ENCODE data around the gene SCAI.
"Not testable (repeated sequence)": the region's sequence is repeated elsewhere in the genome, so short reads cannot be mapped to it uniquely, and the experiment has no call there.

SCAI gene

GRCh38 chr9:125106285-125106893 is 36.9 kb downstream of the SCAI start:
- in situ Hi-C loops (cut with MboI; ENCODE audit: low sequenced_read_pairs), result no loop called here

- in situ Hi-C loops (cut with MboI; ENCODE audit: low sequenced_read_pairs), result no loop called here
Observed at GRCh38 chr9:125103770-125104460, 39.4 kb downstream of the SCAI start.

- in situ Hi-C loops (cut with MboI; ENCODE audit: low sequenced_read_pairs), result no loop called here
Observed at GRCh38 chr9:125103021-125103420, 40.3 kb downstream of the SCAI start.

- in situ Hi-C loops (cut with MboI; ENCODE audit: low sequenced_read_pairs), result no loop called here
Observed at GRCh38 chr9:125100822-125101221, 42.5 kb downstream of the SCAI start.

- in situ Hi-C loops (cut with MboI; ENCODE audit: low sequenced_read_pairs), result no loop called here
Observed at GRCh38 chr9:125099816-125100215, 43.5 kb downstream of the SCAI start.

GRCh38 chr9:125095821-125096443 is 47.4 kb downstream of the SCAI start:
- in situ Hi-C loops (cut with MboI; ENCODE audit: low sequenced_read_pairs), result no loop called here

GRCh38 chr9:125091121-125091520 is 52.2 kb downstream of the SCAI start:
- in situ Hi-C loops (cut with MboI; ENCODE audit: low sequenced_read_pairs), result no loop called here

GRCh38 chr9:125089331-125089730 is 54.0 kb downstream of the SCAI start:
- in situ Hi-C loops (cut with MboI; ENCODE audit: low sequenced_read_pairs), result no loop called here

GRCh38 chr9:125088752-125089151 is 54.6 kb downstream of the SCAI start:
- in situ Hi-C loops (cut with MboI; ENCODE audit: low sequenced_read_pairs), result no loop called here

GRCh38 chr9:125085703-125086477 is 57.4 kb downstream of the SCAI start:
- in situ Hi-C loops (cut with MboI; ENCODE audit: low sequenced_read_pairs), result no loop called here

GRCh38 chr9:125082197-125082596 is 61.1 kb downstream of the SCAI start:
- in situ Hi-C loops (cut with MboI; ENCODE audit: low sequenced_read_pairs), result not testable (repeated sequence)

- in situ Hi-C loops (cut with MboI; ENCODE audit: low sequenced_read_pairs), result not testable (repeated sequence)
Observed at GRCh38 chr9:125080797-125081196, 62.5 kb downstream of the SCAI start.

- in situ Hi-C loops (cut with MboI; ENCODE audit: low sequenced_read_pairs), result no loop called here
Observed at GRCh38 chr9:125079931-125080330, 63.4 kb downstream of the SCAI start.

- in situ Hi-C loops (cut with MboI; ENCODE audit: low sequenced_read_pairs), result no loop called here
Observed at GRCh38 chr9:125075997-125076396, 67.3 kb downstream of the SCAI start.

GRCh38 chr9:125074976-125075375 is 68.4 kb downstream of the SCAI start:
- in situ Hi-C loops (cut with MboI; ENCODE audit: low sequenced_read_pairs), result no loop called here

- in situ Hi-C loops (cut with MboI; ENCODE audit: low sequenced_read_pairs), result no loop called here
Observed at GRCh38 chr9:125066839-125067619, 76.3 kb downstream of the SCAI start.

GRCh38 chr9:125061391-125061790 is 81.9 kb downstream of the SCAI start:
- in situ Hi-C loops (cut with MboI; ENCODE audit: low sequenced_read_pairs), result no loop called here

GRCh38 chr9:125049212-125050049 is 93.9 kb downstream of the SCAI start:
- in situ Hi-C loops (cut with MboI; ENCODE audit: low sequenced_read_pairs), result no loop called here

- in situ Hi-C loops (cut with MboI; ENCODE audit: low sequenced_read_pairs), result no loop called here
Observed at GRCh38 chr9:125043631-125044030, 99.7 kb downstream of the SCAI start.

GRCh38 chr9:125043148-125043547 is 100.2 kb downstream of the SCAI start:
- in situ Hi-C loops (cut with MboI; ENCODE audit: low sequenced_read_pairs), result no loop called here
